Measurements from ENCODE around the gene PPT1.
"Not testable (repeated sequence)": the region's sequence is repeated elsewhere in the genome, so short reads cannot be mapped to it uniquely, and the experiment has no call there.

PPT1 gene

DNA sequence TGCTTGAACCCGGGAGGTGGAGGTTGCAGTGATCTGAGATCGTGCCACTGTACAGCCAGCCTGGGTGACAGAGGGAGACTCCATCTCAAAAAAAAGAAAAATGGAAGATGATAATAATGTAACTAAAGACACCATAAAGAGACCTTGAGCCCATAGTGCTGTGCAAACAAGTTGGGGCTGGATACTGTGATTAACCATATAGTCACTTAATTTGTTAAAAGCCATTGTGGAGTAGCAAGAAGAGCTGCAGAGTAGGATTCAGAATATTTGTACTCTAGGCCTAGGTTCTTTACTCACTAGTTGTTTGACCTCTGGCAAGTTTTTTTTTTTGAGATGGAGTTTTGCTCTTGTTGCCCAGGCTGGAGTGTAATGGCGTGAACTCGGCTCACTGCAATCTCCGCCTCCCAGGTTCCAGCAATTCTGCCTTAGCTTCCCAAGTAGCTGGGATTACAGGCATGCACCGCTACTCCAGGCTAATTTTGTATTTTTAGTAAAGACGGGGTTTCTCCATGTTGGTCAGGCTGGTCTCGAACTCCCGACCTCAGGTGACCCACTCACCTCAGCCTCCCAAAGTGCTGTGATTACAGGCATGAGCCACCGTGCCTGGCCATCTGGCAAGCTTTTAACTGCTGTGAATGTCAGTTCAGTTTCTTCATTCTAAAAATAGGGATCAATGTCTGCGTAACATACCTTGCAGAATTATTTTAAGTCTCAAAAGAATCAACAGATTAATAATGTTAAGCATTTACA, 43.7 kb downstream of the PPT1 start:
- no peak for DNase-seq

- DNase-seq: no peak
These were observed 46.2 kb downstream of the PPT1 start for GRCh38 chr1:40050863-40051262.

DNA sequence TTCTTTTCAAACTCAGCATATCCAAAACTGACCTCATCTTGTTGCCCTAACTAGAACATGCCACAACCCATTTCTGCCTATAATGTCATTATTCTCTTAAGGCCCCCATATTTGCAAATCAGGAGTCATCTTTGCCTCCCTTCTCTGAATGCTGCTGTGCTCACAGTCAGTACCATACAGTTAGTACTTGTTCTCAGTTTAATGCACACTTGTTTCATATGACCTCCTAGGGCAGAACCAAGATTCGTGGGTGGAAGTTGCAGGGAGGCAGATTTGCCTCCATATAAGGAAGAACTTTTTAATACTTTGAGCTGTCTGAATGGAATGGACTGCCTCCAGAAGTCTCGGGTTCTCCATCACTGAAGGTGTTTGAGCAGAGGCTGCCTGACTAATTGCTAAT, 47.3 kb downstream of the PPT1 start:
- DNase-seq: peak; percentile 34

DNA sequence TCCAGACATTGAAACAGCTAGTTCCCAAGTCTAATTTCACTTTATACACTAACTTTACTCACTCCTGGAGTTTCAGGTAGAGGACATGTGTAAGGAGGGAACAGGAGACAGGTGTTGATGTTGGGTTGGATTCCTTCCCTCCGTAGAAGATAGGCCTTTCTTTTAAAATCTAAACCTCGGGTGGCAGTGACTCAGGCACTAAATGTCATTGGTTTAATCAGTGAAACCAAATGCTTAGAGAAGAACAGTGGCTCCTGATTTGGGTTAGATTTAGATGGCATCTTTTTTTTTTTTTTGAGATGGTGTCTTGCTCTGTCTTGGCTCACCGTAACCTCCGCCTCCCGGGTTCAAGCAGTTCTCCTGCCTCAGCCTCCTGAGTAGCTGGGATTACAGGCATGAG, 49.3 kb downstream of the PPT1 start:
- no peak for DNase-seq

DNA sequence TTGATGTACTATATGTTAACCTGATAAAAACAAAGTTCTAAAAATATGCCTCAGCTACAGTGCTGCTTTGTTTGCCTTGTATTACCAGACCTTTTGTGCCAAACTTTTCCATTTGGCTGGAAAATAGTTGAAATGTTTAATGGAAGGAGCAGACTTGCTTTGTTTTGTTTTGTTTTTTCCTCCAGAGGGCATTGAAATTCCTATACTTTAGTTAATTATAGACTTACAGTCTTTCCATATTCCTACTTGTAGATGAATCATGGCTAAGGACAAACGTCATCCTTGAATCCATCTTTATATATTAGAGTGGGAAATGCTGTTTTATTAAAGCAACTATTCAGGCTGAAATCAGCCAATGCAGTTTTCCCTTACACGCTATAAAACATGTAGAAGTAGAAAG, 49.8 kb downstream of the PPT1 start:
- DNase-seq: no peak

DNA sequence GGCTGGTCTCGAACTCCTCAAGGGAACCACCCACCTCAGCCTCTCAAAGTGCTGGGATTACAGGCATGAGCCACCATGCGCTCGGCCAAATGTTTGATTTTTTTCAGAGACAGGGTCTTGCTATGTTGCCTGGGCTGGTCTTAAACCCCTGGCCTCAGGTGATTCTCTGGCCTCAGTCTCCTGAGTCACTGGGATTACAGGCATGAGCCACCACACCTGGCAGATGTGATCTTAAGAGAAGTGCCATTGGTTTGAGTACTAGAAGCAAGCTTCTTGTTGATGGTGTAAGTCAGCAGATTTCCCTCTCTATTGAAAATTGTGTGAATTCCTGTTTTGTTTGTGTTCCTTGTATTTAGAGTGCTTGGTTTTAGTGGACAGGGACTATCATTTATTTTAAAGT, 51.3 kb downstream of the PPT1 start:
- DNase-seq: no peak

DNA sequence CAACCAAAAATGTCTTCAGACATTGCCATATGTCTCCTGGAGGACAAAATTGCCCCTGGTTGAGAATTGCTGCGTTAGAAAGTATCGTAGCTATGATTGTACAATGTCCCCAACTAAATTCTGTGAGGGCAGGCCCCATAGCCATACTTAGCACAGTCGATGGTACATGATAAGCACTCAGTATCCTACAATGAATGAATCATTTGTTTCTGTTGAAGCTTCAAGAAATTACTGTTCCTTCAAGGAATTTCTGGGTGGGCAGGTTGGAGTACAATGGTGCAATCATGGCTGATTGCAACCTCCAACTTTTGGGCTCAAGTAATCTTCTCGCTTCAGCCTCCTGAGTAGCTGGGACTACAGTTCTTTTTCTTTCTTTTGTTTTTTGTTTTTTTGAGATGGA, 51.9 kb downstream of the PPT1 start:
- DNase-seq: no peak

GRCh38 chr1:40044110-40044509, 52.9 kb downstream of the PPT1 start:
- no peak for DNase-seq

GRCh38 chr1:40042341-40042740, 54.7 kb downstream of the PPT1 start:
- DNase-seq: no peak

DNA sequence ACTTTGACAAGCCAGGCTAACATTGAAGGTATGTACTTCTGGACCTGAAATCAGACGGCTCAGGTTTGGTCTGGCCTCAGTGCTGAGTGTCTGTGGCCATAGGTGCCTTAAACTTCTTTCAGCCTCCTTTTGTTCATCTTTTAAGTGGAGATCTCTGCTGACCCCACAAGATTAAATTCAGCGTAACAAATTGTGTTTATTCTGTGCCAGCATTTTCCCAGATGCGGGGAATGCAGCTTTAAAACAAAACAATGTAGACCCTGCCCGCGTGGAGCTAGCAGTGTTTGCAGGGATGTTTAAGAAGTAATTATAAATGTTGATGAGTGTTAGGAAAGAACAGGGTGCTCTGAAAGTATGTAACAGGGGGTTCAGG, 55.6 kb downstream of the PPT1 start:
- no peak for DNase-seq

- peak; percentile 100 for DNase-seq
These were observed 56.3 kb downstream of the PPT1 start, which contains the start of gene CAP1 for GRCh38 chr1:40040511-40041465. CAP1 (plus strand) TSS chr1:40040729; CDS start chr1:40059347, 18,618 bp downstream.

DNA sequence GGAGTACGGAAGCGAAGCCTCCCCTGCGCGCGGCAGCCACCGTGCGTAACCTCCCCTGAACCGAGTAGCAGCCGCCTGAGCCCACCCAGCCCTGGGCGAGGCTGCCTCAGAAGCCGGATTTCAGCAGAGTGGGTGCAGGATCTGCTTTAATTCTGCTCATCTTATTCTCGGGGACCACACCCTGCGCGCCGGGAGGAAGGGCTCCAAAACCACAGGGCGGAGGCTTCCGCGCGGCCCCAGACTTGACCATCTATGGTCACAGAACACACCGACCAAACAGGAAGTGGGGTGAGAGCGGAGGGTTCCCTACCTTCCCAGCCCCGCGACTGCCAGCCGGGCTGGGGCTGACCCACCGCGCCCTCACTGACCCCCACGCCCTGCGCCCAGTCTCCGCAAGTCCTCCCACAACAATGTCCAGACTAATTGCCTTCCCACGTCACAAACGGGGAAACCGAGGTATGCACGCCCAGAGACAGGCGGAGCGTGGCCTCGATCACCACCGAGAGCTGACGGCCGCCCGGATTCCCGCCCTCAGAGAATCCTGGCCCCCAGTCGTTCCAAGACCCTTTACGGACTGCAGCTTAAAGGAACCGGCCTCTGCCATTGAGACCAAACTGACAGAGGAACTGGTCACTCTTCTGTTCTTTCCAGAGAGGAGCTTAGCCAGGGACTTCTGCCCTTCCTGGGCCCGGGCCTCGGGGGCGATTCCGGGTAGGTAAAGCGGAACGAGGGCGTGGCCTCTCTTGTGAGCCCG, 57.1 kb downstream of the PPT1 start:
- DNase-seq: peak; percentile 94

DNA sequence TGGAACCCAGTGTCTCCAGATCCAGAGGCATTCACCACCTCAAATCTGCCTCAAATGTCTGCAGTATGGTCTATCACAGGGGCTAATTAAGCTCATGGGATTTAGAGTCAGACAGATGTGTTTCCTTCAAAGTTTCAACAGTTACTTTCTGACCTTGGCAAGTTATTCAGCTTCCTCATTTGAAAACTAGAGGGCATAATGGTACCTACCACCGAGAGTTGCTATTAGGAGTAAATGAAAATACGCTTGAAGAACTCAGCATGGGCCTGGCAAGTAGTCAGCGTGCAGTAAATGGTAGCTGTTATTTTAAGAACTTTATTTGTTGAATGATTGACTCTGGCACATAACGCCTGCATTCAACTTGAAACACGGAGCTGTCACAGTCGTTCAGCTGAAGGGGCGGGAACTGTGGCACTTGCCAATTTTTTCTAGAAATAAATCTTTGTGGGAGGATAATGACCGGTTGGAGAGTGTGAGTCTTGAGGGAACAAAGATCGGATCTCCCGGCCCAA, 57.8 kb downstream of the PPT1 start:
- no peak for DNase-seq

DNA sequence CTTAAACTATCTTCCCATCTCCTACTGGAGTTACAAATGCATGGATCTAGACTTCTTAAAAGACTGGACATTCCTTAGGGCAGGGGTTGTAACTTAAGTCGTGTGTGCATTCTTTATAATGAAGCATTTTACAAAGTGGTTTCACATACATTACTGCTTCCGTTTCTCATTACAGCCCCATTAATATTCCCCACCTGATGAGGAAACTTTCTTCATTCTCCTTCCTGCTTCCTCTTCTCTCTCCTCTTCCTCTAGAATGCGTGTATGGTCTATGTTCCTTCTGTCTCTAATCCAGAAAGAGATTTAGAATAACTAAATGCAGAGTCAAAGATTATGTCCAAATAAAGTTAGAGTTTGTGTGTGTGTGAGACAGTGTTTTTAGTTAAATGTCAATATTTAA, 58.4 kb downstream of the PPT1 start:
- DNase-seq: no peak

GRCh38 chr1:40037254-40037653, 59.8 kb downstream of the PPT1 start:
- DNase-seq: not testable (repeated sequence)

- DNase-seq: no peak
These were observed 60.5 kb downstream of the PPT1 start for GRCh38 chr1:40036574-40036973.

DNA sequence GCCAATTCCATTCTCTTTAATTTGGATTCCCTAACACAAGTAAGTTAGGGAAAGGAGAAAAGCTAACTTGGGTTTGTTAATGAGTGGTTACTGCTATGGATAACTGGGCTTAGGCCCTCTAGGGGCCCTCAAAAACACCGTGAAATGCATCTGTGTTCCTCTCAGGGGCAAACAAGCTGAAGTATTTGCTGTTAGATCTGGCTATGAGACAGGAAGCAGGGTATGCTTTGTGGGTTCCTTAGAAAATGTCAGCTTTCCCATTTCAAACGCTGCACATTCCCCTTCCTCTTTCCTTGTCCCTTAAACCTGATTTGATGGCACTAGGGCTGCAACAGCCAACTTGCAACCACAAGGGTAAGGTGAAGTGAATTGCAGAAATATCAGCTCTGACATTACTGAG, 62.2 kb downstream of the PPT1 start:
- no peak for DNase-seq

DNA sequence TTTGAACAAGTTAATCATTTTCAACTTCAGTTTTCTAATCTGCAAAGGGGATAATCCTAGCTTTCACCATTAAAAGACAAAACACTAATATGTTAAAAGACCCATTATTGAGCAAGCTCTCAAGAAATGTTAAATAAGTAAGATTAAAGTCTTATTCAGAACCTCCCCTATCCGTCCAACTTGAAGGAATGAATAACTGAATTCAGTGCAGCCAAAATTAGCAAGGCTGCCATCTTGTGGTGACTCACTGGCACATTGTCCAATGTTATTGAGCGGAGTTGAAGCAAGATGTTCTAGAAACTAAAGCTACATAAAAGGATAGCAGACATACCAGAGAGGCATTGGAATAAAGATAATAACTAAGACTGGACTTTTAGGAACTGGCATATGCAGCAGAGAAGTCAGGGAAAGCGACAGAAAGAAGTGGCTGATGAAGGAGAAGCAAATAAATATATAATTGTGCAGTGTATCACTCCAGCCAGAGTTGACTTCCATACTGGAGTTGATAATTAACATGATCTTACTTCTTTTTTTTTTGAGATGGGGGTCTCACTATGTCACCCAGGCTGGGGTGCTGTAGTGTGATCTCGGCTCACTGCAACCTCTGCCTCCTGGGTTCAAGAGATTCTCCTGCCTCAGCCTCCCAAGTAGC, 64.7 kb downstream of the PPT1 start:
- DNase-seq: peak; percentile 66

DNA sequence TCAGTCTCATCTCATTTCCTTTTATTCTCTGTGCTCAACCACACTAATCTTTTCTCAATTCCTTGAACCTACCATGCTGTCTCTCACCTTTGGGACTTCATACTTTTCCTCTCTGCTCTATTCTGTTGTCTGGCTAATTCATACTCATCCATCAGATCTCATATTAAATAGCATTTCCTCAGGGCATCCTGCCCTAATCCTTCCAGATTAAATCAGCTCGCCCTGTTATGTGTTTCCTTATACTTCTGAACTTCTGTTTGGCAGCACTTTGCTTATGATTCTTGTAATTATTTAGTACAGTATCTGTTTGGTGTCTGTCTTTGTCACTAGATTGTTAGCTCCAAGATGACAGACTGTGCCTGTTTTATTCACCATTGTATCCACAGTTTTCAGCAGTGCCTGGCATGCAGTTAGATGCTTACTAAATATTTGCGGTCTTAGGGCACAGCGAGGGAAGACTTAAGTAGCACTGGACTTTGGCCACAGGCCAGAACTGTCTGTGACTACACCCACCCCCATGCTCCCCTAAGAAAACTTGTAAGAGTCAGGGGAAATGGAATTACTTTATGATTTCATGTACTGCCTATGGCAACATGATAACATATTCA, 66.4 kb downstream of the PPT1 start:
- DNase-seq: no peak

DNA sequence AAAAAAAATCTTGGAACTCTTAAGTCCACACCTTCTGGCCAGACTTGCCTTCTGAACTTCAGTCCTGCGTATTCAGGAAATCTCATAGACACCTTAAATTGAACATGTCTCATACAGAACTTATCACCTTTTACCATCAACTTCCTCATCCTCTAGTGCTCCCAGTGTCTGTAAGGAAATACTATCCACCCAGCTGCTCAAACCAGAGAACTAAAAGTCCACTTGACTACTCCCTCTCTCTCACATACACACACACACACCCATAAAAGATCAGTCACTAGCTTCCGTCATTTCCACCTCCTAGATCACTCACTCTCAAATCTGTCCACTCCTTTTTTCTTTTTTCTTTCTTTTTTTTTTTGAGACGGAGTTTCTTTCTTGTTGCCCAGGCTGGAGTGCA, 67.4 kb downstream of the PPT1 start:
- DNase-seq: no peak

GRCh38 chr1:40027647-40028046, 69.4 kb downstream of the PPT1 start:
- DNase-seq: no peak

- DNase-seq: no peak
These were observed 72.4 kb downstream of the PPT1 start for GRCh38 chr1:40024671-40025070.
